Measurements from ENCODE around the gene HS3ST5. TPM values are rescaled to one million over a fixed set of nuclear protein-coding genes. Genes with fewer than 3 reads are reported as not detected.

The HS3ST5 gene
- total and polyA plus RNA-seq, 7 donors = 0.28 to 1.1 (median 0.36) TPM; not detected in 2

DNA sequence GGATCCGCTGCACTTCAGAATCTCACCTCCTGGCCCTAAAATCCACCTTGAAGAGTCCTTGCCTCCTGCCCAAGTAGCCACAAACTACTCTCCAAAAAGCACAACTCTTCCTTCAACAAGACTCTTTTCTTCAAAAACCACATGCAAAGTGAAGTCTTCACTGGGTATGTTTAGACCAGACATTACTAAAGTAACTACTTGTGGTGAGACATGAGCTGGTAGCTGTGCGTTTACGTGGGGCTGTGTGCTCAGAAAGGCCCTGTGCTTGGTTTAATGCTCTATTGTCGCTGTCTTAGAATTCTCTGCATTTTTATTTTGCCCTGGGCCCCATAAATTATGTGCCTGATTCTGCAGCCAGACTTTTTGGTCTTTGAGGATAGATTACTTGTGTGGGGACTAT, 267.5 kb downstream of the HS3ST5 start:
- H3K4me1 ChIP-seq = no peaks in the 10 kb centered on the region
- TF ChIP-seq POLR2A (IDR thresholded peaks at IDR 0.05) = no peak
- no peak for DNase-seq
- no peak overlapping the region for H3K4me3 ChIP-seq
- intact Hi-C loops (cut with DNase I) = no loop called here
- no peaks in the 10 kb centered on the region for H3K9me3 ChIP-seq
- no peaks in the 10 kb centered on the region for H3K27me3 ChIP-seq
- no peak overlapping the region for H3K27ac ChIP-seq
- no peaks in the 10 kb centered on the region for H3K36me3 ChIP-seq
- 90 to 92% methylated on average over 4 of the region's 4 CpGs for WGBS, 2 donors

DNA sequence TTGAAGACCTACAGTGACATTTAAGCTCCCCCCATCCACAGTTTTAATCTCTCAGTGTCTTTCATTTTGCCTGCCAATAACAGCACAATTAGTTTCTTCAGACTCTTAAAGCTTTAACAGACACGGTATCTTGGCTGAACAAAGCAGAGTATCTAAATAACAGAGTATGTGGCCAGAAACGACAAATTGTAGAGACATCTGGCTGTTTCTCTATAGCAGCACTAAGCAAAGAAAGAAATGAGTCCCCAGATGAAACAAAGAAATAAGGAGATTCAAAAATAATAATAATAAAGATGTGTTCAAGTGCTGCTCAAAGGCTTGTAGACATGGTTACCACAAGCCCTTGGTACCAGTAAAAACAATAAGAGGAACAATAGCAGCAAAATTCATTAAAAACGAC, 274.1 kb downstream of the HS3ST5 start:
- DNase-seq = no peak
- Histone ChIP-seq H3K36me3 (no peaks in the 10 kb centered on the region), H3K27ac (no peak overlapping the region), H3K27me3 (no peaks in the 10 kb centered on the region), H3K4me1 (no peaks in the 10 kb centered on the region), H3K9me3 (no peaks in the 10 kb centered on the region), H3K4me3 (no peak overlapping the region)
- TF ChIP-seq EP300 (IDR thresholded peaks at IDR 0.05) = no peak
- TF ChIP-seq, protein P1, sequence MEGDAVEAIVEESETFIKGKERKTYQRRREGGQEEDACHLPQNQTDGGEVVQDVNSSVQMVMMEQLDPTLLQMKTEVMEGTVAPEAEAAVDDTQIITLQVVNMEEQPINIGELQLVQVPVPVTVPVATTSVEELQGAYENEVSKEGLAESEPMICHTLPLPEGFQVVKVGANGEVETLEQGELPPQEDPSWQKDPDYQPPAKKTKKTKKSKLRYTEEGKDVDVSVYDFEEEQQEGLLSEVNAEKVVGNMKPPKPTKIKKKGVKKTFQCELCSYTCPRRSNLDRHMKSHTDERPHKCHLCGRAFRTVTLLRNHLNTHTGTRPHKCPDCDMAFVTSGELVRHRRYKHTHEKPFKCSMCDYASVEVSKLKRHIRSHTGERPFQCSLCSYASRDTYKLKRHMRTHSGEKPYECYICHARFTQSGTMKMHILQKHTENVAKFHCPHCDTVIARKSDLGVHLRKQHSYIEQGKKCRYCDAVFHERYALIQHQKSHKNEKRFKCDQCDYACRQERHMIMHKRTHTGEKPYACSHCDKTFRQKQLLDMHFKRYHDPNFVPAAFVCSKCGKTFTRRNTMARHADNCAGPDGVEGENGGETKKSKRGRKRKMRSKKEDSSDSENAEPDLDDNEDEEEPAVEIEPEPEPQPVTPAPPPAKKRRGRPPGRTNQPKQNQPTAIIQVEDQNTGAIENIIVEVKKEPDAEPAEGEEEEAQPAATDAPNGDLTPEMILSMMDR (IDR thresholded peaks at IDR 0.05) = no peak
- TF ChIP-seq POLR2A (IDR thresholded peaks at IDR 0.05) = no peak
- TF ChIP-seq POLR2AphosphoS5 (IDR thresholded peaks at IDR 0.05) = no peak
- 76 to 79% methylated on average over 3 of the region's 3 CpGs for WGBS, 2 donors
- intact Hi-C loops (cut with DNase I) = no loop called here

DNA sequence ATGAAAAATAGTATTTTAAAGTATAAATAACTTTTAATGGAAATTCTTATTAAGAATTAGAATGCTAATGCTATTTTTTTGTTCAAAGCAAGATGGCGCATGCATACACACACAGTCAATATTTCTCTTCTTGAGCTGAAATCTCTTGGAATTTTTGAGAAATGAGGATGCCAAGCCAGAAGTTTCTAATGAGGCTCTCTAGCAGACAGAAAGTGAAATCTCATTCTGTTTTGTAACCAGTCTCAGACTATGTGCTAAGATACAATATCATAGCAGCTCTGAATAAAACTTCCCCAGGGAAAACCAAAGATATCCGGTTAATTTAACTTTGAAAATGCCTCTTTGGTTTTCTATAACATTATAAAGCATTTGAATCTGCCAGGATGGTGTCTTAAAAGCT, 274.7 kb downstream of the HS3ST5 start:
- no peak overlapping the region for H3K27ac ChIP-seq
- WGBS, 2 donors = 91 to 95% methylated on average over 2 of the region's 2 CpGs
- TF ChIP-seq, protein P1 (IDR thresholded peaks at IDR 0.05) = no peak
- TF ChIP-seq POLR2A (IDR thresholded peaks at IDR 0.05) (no peak), POLR2AphosphoS5 (IDR thresholded peaks at IDR 0.05) (no peak)
- H3K27me3 ChIP-seq = no peaks in the 10 kb centered on the region
- DNase-seq = no peak
- H3K4me3 ChIP-seq = no peak overlapping the region
- intact Hi-C loops (cut with DNase I) = no loop called here
- H3K36me3 ChIP-seq = no peaks in the 10 kb centered on the region
- H3K9me3 ChIP-seq = no peaks in the 10 kb centered on the region
- no peaks in the 10 kb centered on the region for H3K4me1 ChIP-seq

DNA sequence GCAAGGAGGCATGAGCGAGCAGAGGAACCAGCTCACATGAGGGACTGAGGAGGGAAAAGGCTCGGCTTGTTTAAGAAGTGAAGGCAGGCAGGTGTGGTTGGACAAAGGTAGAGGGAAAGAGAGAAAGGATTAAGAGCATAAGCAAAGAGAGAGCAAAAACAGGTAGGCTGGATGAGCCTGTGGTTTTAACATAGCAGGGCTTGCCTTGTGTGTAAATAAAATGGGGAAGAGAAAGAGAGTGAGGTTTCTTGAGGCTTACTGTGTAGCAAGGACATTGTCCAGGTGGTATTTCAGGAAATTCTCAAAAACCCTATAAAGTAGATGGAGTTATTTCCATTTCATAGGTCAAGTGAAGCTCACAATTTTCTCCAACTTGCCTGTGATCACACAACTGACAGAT, 278.0 kb downstream of the HS3ST5 start:
- intact Hi-C loops (cut with DNase I) = no loop called here
- H3K36me3 ChIP-seq = no peaks in the 10 kb centered on the region
- DNase-seq = no peak
- TF ChIP-seq EP300 (IDR thresholded peaks at IDR 0.05) (no peak), POLR2AphosphoS5 (IDR thresholded peaks at IDR 0.05) (no peak), POLR2A (IDR thresholded peaks at IDR 0.05) (no peak)
- TF ChIP-seq, protein P1 (IDR thresholded peaks at IDR 0.05) = no peak
- no peaks in the 10 kb centered on the region for H3K9me3 ChIP-seq
- no peak overlapping the region for H3K4me3 ChIP-seq
- H3K4me1 ChIP-seq = no peaks in the 10 kb centered on the region
- H3K27me3 ChIP-seq = no peaks in the 10 kb centered on the region
- WGBS, 2 donors = 85 to 91% methylated on average over 2 of the region's 2 CpGs
- H3K27ac ChIP-seq = no peak overlapping the region

DNA sequence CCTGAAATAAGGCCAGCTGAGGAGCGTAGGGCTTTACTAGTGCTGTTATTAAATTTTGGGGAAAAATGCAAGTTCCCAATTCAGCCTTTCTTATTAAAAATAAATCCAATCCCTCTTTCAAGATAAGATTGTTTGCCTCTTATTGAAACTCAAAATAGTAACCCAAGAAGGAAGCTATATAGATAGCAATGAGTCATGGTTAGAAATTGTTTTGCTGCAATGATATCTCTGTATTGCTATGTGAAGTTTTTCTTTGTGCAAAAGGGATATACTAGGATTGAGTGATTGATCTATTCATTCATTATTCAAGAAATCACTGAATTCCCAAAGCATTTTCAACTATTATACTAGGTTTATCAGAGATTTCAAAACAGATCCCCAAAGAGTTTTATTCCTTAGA, 278.9 kb downstream of the HS3ST5 start:
- TF ChIP-seq EP300 (IDR thresholded peaks at IDR 0.05) (no peak), POLR2A (IDR thresholded peaks at IDR 0.05) (no peak), POLR2AphosphoS5 (IDR thresholded peaks at IDR 0.05) (no peak)
- TF ChIP-seq, protein P1 (IDR thresholded peaks at IDR 0.05) = no peak
- 91 to 97% methylated on average over 1 of the region's 1 CpG for WGBS, 2 donors
- Histone ChIP-seq H3K9me3 (no peaks in the 10 kb centered on the region), H3K27ac (no peak overlapping the region), H3K27me3 (no peaks in the 10 kb centered on the region), H3K4me1 (no peaks in the 10 kb centered on the region), H3K4me3 (no peak overlapping the region), H3K36me3 (no peaks in the 10 kb centered on the region)
- DNase-seq = no peak
- intact Hi-C loops (cut with DNase I) = no loop called here

Data from sigmoid colon (tissue), 7 donors.